GM21737 (cell line): ENCODE measurements around the gene FLAD1.
A peak's percentile ranks its signal among the peaks of the same experiment; 100 is the strongest.

ENCODE experiments used
- ATAC-seq: cut with Tn5 transposase; IDR thresholded peaks from one replicate; pipeline ENCODE4 v1.9.1; 2021; ENCODE audit warnings: mild to moderate bottlenecking, moderate library complexity; ENCODE audit not compliant: unreplicated experiment

Gene FLAD1

GRCh38 chr1:154982897-154983648 lies at the start of gene FLAD1:
Gene FLAD1, plus strand, starts transcription at chr1:154983344. Its CDS starts 351 bp downstream, at chr1:154983695.
- ATAC-seq, result peak; percentile 97

GRCh38 chr1:154934358-154934948 lies 48.7 kb upstream of the FLAD1 start:
- ATAC-seq, result no peak

- no peak for ATAC-seq
Observed at GRCh38 chr1:154935749-154936554, 47.2 kb upstream of the FLAD1 start.

GRCh38 chr1:154936555-154937084 lies 46.5 kb upstream of the FLAD1 start, which contains the start of gene PMVK:
Gene PMVK, minus strand, starts transcription at chr1:154936719. Its CDS starts 34 bp downstream, at chr1:154936685.
- ATAC-seq, result peak; percentile 63

GRCh38 chr1:154937085-154937987 lies 45.8 kb upstream of the FLAD1 start:
- peak; percentile 60 for ATAC-seq

GRCh38 chr1:154937988-154938386 lies 45.2 kb upstream of the FLAD1 start:
- ATAC-seq, result no peak

GRCh38 chr1:154938604-154939399 lies 44.3 kb upstream of the FLAD1 start:
- no peak for ATAC-seq

GRCh38 chr1:154940213-154940560 lies 43.0 kb upstream of the FLAD1 start:
- no peak for ATAC-seq

GRCh38 chr1:154940651-154941194 lies 42.4 kb upstream of the FLAD1 start:
- no peak for ATAC-seq

- no peak for ATAC-seq
Observed at GRCh38 chr1:154941333-154942013, 41.7 kb upstream of the FLAD1 start.

GRCh38 chr1:154943649-154944400 lies 39.3 kb upstream of the FLAD1 start:
- ATAC-seq, result no peak

- no peak for ATAC-seq
Observed at GRCh38 chr1:154944401-154945159, 38.6 kb upstream of the FLAD1 start.

GRCh38 chr1:154945160-154945961 lies 37.8 kb upstream of the FLAD1 start:
- ATAC-seq, result no peak

GRCh38 chr1:154945962-154946850 lies 36.9 kb upstream of the FLAD1 start:
- ATAC-seq, result no peak

- no peak for ATAC-seq
Observed at GRCh38 chr1:154948079-154948478, 35.1 kb upstream of the FLAD1 start.
